K562 (cell line): ENCODE data around the gene HAUS7. TPM values are rescaled to one million over a fixed set of nuclear protein-coding genes. Genes with fewer than 3 reads are reported as not detected.
A peak's percentile ranks its signal among the peaks of the same experiment; 100 is the strongest.

Experiments used
- ATAC-seq: fragments of 200-7000 bp; cut with Tn5 transposase; 3 replicates; pipeline ENCODE4 v1.9.1; 2020; ENCODE audit warnings: moderate library complexity
- BruUV-seq: library from RNA; stranded (reverse); fragments of 400-500 nt; replicated peaks from 2 replicates; lab custom pipeline; 2021; lab: Mats Ljungman, UMichigan
- CTCF ChIA-PET: fragments of 300-600 bp; formaldehyde crosslinking; extraction: SDS; loops from one replicate; lab custom pipeline; 2021; ENCODE audit warnings: low intra/inter-chr PET ratio; lab: Yijun Ruan, JAX
- POLR2A ChIA-PET: fragments of 300-600, 350-650 bp; sonication (Branson Sonifier 250); formaldehyde crosslinking; extraction: SDS; loops from one replicate; lab custom pipeline; 2021; ENCODE audit warnings: antibody characterized with exemption, inconsistent platforms; lab: Yijun Ruan, JAX
- DNase-seq, 4 experiments: peaks; one replicate each; pipeline versions ENCODE4 v3.0.0 to v3.0.0-alpha.2; 2011 to 2018; ENCODE audit warnings: low spot score in 3 of 4, mixed read lengths in 3 of 4; ENCODE audit errors: extremely low read depth in 1 of 4
- FAIRE-seq: peaks from 2 replicates; lab custom pipeline; 2011; peaks lifted over from hg19 to GRCh38; lab: Jason Lieb, UNC
- H2AFZ ChIP-seq: 2 replicates; pipeline ENCODE4 v1.6.0; 2011; ENCODE audit warnings: low read depth, low read length, control low read depth, inconsistent platforms
- H3K27ac ChIP-seq: fragments of 200-600 bp; 3 replicates; pipeline ENCODE4 v1.8.0; 2011; ENCODE audit warnings: low read depth, mild to moderate bottlenecking, control low read depth, inconsistent platforms, low read length, moderate library complexity, mixed read lengths; ENCODE audit errors: extremely low read depth
- H3K27me3 ChIP-seq, 2 experiments: fragments of 300-600 bp in 1 of 2; 2 replicates in 1 of 2; 3 replicates in 1 of 2; pipeline versions ENCODE4 v1.6.0 to v1.8.0; 2011; ENCODE audit warnings: inconsistent platforms in 2 of 2, low read length in 2 of 2, mild to moderate bottlenecking in 1 of 2, mixed read lengths in 1 of 2, moderate library complexity in 1 of 2; ENCODE audit not compliant: control insufficient read depth in 2 of 2, insufficient read depth in 2 of 2
- H3K36me3 ChIP-seq: fragments of 300-600 bp; 3 replicates; pipeline ENCODE4 v1.8.0; 2011; ENCODE audit warnings: mild to moderate bottlenecking, low read length, inconsistent platforms; ENCODE audit not compliant: control insufficient read depth, insufficient read depth
- H3K4me1 ChIP-seq, 2 experiments: fragments of 200-600 bp in 1 of 2; replicated peaks in 1 of 2; 2 replicates in 1 of 2; 3 replicates in 1 of 2; pipeline versions ENCODE4 v1.5.1 to v1.8.0; 2011; ENCODE audit warnings: inconsistent platforms in 2 of 2, low read length in 2 of 2, mild to moderate bottlenecking in 1 of 2, mixed read lengths in 1 of 2, moderate library complexity in 1 of 2; ENCODE audit not compliant: control insufficient read depth in 2 of 2, insufficient read depth in 2 of 2
- H3K4me2 ChIP-seq: 2 replicates; pipeline ENCODE4 v1.6.1; 2011; ENCODE audit warnings: low read length, control low read depth, inconsistent platforms, mixed read lengths; ENCODE audit not compliant: insufficient read depth
- H3K4me3 ChIP-seq: fragments of 200-600 bp; sonication (generic), shearing (Covaris generic); 2 replicates; pipeline ENCODE4 v1.5.1; 2016; ENCODE audit warnings: control low read depth, inconsistent platforms
- H3K79me2 ChIP-seq: fragments of 200-600 bp; 3 replicates; pipeline ENCODE4 v1.8.0; 2011; ENCODE audit warnings: low read length, inconsistent platforms; ENCODE audit not compliant: control insufficient read depth, insufficient read depth
- H3K9ac ChIP-seq, 2 experiments: 2 replicates each; pipeline versions ENCODE4 v1.6.0 to v1.6.1; 2011; ENCODE audit warnings: low read depth in 2 of 2, low read length in 2 of 2, control low read depth in 1 of 2, inconsistent platforms in 1 of 2, mild to moderate bottlenecking in 1 of 2, mixed read lengths in 1 of 2; ENCODE audit not compliant: insufficient read depth in 1 of 2
- H3K9me1 ChIP-seq: one replicate; pipeline ENCODE4 v1.6.0; 2011; ENCODE audit warnings: inconsistent platforms, mild to moderate bottlenecking, low read length, moderate library complexity; ENCODE audit not compliant: control insufficient read depth, insufficient read depth
- H3K9me3 ChIP-seq: replicated peaks from 2 replicates; pipeline ENCODE4 v1.5.1; 2011; ENCODE audit warnings: low read depth, low read length, inconsistent platforms; ENCODE audit not compliant: control insufficient read depth, insufficient read depth
- H4K20me1 ChIP-seq: replicated peaks from 2 replicates; pipeline ENCODE4 v1.6.1; 2011; ENCODE audit warnings: low read length, inconsistent platforms, mixed read lengths; ENCODE audit not compliant: control insufficient read depth, insufficient read depth
- BACH1 ChIP-seq: fragments of 200-800 bp; sonication (Bioruptor generic); IDR thresholded peaks from 2 replicates; pipeline ENCODE4 v1.6.1; 2016; ENCODE audit warnings: missing genetic modification characterization, missing compliant biosample characterization
- CBX3 ChIP-seq, 2 experiments: IDR thresholded peaks; 1 replicate in 1 of 2; 2 replicates in 1 of 2; pipeline ENCODE4 v1.6.1; 2012; ENCODE audit warnings: inconsistent platforms in 2 of 2, low read length in 2 of 2, borderline replicate concordance in 1 of 2, control low read depth in 1 of 2
- E2F6 ChIP-seq, 2 experiments: IDR thresholded peaks; 2 replicates each; pipeline ENCODE4 v1.6.1; 2011; ENCODE audit warnings: borderline replicate concordance in 1 of 2, control low read depth in 1 of 2, low read depth in 1 of 2, low read length in 1 of 2, mild to moderate bottlenecking in 1 of 2, mixed read lengths in 1 of 2, moderate library complexity in 1 of 2; ENCODE audit not compliant: insufficient read depth in 1 of 2, insufficient read length in 1 of 2, poor library complexity in 1 of 2, severe bottlenecking in 1 of 2; ENCODE audit errors: extremely low read depth in 1 of 2
- ELF1 ChIP-seq: fragments of 200-800 bp; sonication (Bioruptor generic); IDR thresholded peaks from 2 replicates; pipeline ENCODE4 v1.6.1; 2016; ENCODE audit warnings: missing genetic modification characterization, missing compliant biosample characterization
- ELK1 ChIP-seq: sonication (generic); formaldehyde crosslinking; IDR thresholded peaks from 2 replicates; pipeline ENCODE4 v1.8.1; 2022; ENCODE audit warnings: missing genetic modification reagents
- HLTF ChIP-seq: fragments of 450-650 bp; IDR thresholded peaks from 2 replicates; pipeline ENCODE4 v1.6.1; 2016
- MYC ChIP-seq, 2 experiments: fragments of 250-450 bp in 1 of 2; sonication (Bioruptor Pico) in 1 of 2; IDR thresholded peaks; 2 replicates each; pipeline versions ENCODE4 v1.5.1 to v1.6.1; 2012 to 2021; ENCODE audit warnings: low read depth in 2 of 2, borderline replicate concordance in 1 of 2, improper control_type of control experiment in 1 of 2, low read length in 1 of 2, mild to moderate bottlenecking in 1 of 2, moderate library complexity in 1 of 2
- NFE2 ChIP-seq: IDR thresholded peaks from 2 replicates; pipeline ENCODE4 v1.6.1; 2014; ENCODE audit warnings: antibody characterized with exemption, low read depth
- NFYB ChIP-seq: IDR thresholded peaks from 2 replicates; pipeline ENCODE4 v1.6.1; 2011; ENCODE audit warnings: mild to moderate bottlenecking, moderate library complexity; ENCODE audit not compliant: insufficient read length; ENCODE audit errors: extremely low read depth
- RBM15 ChIP-seq: fragments of 200-400 bp; formaldehyde crosslinking; IDR thresholded peaks from 2 replicates; pipeline ENCODE4 v1.6.1; 2018; ENCODE audit warnings: mild to moderate bottlenecking, low read length, moderate library complexity; ENCODE audit not compliant: insufficient read depth
- RBM25 ChIP-seq: fragments of 200-400 bp; formaldehyde crosslinking; IDR thresholded peaks from 2 replicates; pipeline ENCODE4 v1.6.1; 2018; ENCODE audit warnings: low read length, low read depth, moderate library complexity; ENCODE audit not compliant: severe bottlenecking
- RHOXF2B ChIP-seq: fragments of 250-450 bp; sonication (Bioruptor Pico); conservative IDR thresholded peaks from 2 replicates; pipeline ENCODE4 v1.5.1; 2021
- SFPQ ChIP-seq: fragments of 200-400 bp; formaldehyde crosslinking; IDR thresholded peaks from 2 replicates; pipeline ENCODE4 v1.6.1; 2017; ENCODE audit warnings: mild to moderate bottlenecking, low read depth, low read length, moderate library complexity
- SNIP1 ChIP-seq: fragments of 450-650 bp; IDR thresholded peaks from 2 replicates; pipeline ENCODE4 v1.7.1; 2017; ENCODE audit warnings: low read depth, mild to moderate bottlenecking
- TFAM ChIP-seq: fragments of 250-450 bp; sonication (Bioruptor Pico); conservative IDR thresholded peaks from 2 replicates; pipeline ENCODE4 v1.5.0; 2021; ENCODE audit warnings: mild to moderate bottlenecking, moderate library complexity
- ZKSCAN8 ChIP-seq: fragments of 200-800 bp; sonication (Bioruptor generic); IDR thresholded peaks from 2 replicates; pipeline ENCODE4 v1.6.1; 2016; ENCODE audit warnings: missing genetic modification characterization, missing compliant biosample characterization
- ZNF133 ChIP-seq: fragments of 250-450 bp; sonication (Bioruptor Pico); IDR thresholded peaks from 2 replicates; pipeline ENCODE4 v1.4.0; 2020; ENCODE audit warnings: mild to moderate bottlenecking
- ZNF717 ChIP-seq: fragments of 250-450 bp; sonication (Bioruptor Pico); IDR thresholded peaks from 2 replicates; pipeline ENCODE4 v1.5.0; 2021
- WGBS: fragments of 100-300 bp; shearing (Covaris generic); methylation state at CpG from one replicate; pipeline ENCODE4 v1.1.6; 2016; ENCODE audit warnings: low coverage, mixed read lengths; ENCODE audit not compliant: insufficient coverage; ENCODE audit errors: missing lambda C conversion rate; 5-methylcytosine and 5-hydroxymethylcytosine counted together
- in situ Hi-C: fragments of 300-500 bp; cut with MboI; formaldehyde crosslinking; loops from 4 replicates; pipeline ENCODE4 v1.15.0; 2018; ENCODE audit warnings: inconsistent platforms, mixed read lengths
- intact Hi-C: fragments of 100-400 bp; cut with micrococcal nuclease; formaldehyde crosslinking; loops from 2 replicates; pipeline ENCODE4 v1.14.2; 2022
- polyA plus RNA-seq, 8 experiments: library from polyadenylated mRNA; depleted of rRNA in 4 of 8; stranded (reverse) in 5 of 8; unstranded in 3 of 8; fragments of >200 nt; fragmentation: Nextera tagmentation in 2 of 8; fragmentation: Illumina TruSeq in 1 of 8; extraction: Ambion mirVana in 2 of 8; extraction: Trizol in 1 of 8; gene quantifications; 2 replicates each; pipeline versions ENCODE4 v1.2.1 to v1.2.3, GENCODE V29; 2011 to 2014; ENCODE audit warnings: inconsistent platforms in 1 of 8, missing spikeins in 1 of 8
- total RNA-seq, 7 experiments: library from RNA; depleted of rRNA in 6 of 7; stranded (reverse); fragments of >200 nt in 6 of 7; fragmentation: Illumina TruSeq in 2 of 7; extraction: Trizol in 2 of 7; gene quantifications; 2 replicates each; pipeline versions ENCODE4 v1.2.1 to v1.2.3, GENCODE V29; 2011 to 2021; ENCODE audit warnings: low replicate concordance in 1 of 7

Gene HAUS7
- total and polyA plus RNA-seq, 9 of the 15 experiments (the other 6 are each of a cell fraction or from before 2014, with no cell fraction given), result 10.0 to 94.9 (median 48.8) TPM

GRCh38 chrX:153504445-153505016, 34.2 kb upstream of the HAUS7 start (continued):
- TF ChIP-seq E2F6 (IDR thresholded peaks at IDR 0.05; ENCODE audit: borderline replicate concordance in 1 of 2, extremely low read depth in 1 of 2, insufficient read depth in 1 of 2, insufficient read length in 1 of 2, low read depth in 1 of 2, low read length in 1 of 2, poor library complexity in 1 of 2, severe bottlenecking in 1 of 2), result peak; percentile 23 to 26
- no peak for TF ChIP-seq RBM15
- no peak for TF ChIP-seq TFAM
- no peak for TF ChIP-seq ZNF717 (CRISPR knock-in tag)

GRCh38 chrX:153502796-153503195, 32.4 kb upstream of the HAUS7 start:
- no peak for ATAC-seq
- Histone ChIP-seq H4K20me1 (no peaks in the 10 kb centered on the region), H3K9ac (no peak overlapping the region), H3K27ac (no peak overlapping the region), H2AFZ (no peak overlapping the region), H3K36me3 (no peaks in the 10 kb centered on the region), H3K4me1 (peaks cover 0 to 36% of the 10 kb centered on the region in 2 experiments; a peak in 3 of 5 replicates), H3K27me3 (peaks cover 0 to 16% of the 10 kb centered on the region in 2 experiments; a peak in 2 of 5 replicates), H3K9me1 (no peaks in the 10 kb centered on the region), H3K9me3 (no peaks in the 10 kb centered on the region), H3K4me2 (no peak overlapping the region), H3K4me3 (no peak overlapping the region), H3K79me2 (no peaks in the 10 kb centered on the region)
- POLR2A ChIA-PET, result no interaction called here
- 53% methylated on average over 3 of the region's 14 CpGs for WGBS
- no peak for DNase-seq
- intact Hi-C loops, result no loop called here
- no peak for FAIRE-seq
- CTCF ChIA-PET, result no interaction called here
- in situ Hi-C loops, result no loop called here
- no TSS peak for BruUV-seq
- TF ChIP-seq SFPQ (no peak), ELF1 (tag) (no peak), MYC (IDR thresholded peaks at IDR 0.05; ENCODE audit: low read depth, low read length) (no peak), MYC (CRISPR knock-in tag; IDR thresholded peaks at IDR 0.05; ENCODE audit: borderline replicate concordance, low read depth) (no peak), NFYB (no peak), HLTF (no peak), RBM25 (no peak), ELK1 (no peak), ZNF133 (CRISPR knock-in tag) (no peak), SNIP1 (no peak), NFE2 (no peak), BACH1 (no peak), RHOXF2B (CRISPR knock-in tag) (no peak), ZKSCAN8 (no peak), CBX3 (IDR thresholded peaks at IDR 0.05; ENCODE audit: borderline replicate concordance in 1 of 2, low read length in 2 of 2) (no peak)
